PC-9 (cell line): ENCODE results near the gene BARD1. TPM values are rescaled to one million over a fixed set of nuclear protein-coding genes. Genes with fewer than 3 reads are reported as not detected.

Experiments
- BruUV-seq: library from RNA; stranded (reverse); fragments of 400-500 nt; replicated peaks from 2 replicates; lab custom pipeline; 2021; lab: Mats Ljungman, UMichigan
- CTCF ChIA-PET: fragments of 300-600 bp; sonication (Branson Sonifier 250); formaldehyde crosslinking; loops from one replicate; lab custom pipeline; 2022; ENCODE audit warnings: antibody characterized with exemption; lab: Charles Lee
- POLR2A ChIA-PET: fragments of 300-600 bp; sonication (Branson Sonifier 250); formaldehyde crosslinking; loops from one replicate; lab custom pipeline; 2022; ENCODE audit warnings: antibody characterized with exemption; ENCODE audit not compliant: unreplicated experiment; lab: Charles Lee
- DNase-seq, 2 experiments: peaks; one replicate each; pipeline versions ENCODE4 v3.0.0 to v3.0.0-alpha.2; 2015 to 2022; ENCODE audit warnings: mixed read lengths in 1 of 2
- H2AFZ ChIP-seq: fragments of 200-600 bp; sonication (generic); 2 replicates; pipeline ENCODE4 v1.8.1; 2017; ENCODE audit warnings: antibody characterized with exemption
- H3F3A ChIP-seq: fragments of 200-600 bp; sonication (generic); 2 replicates; pipeline ENCODE4 v1.8.1; 2017; ENCODE audit warnings: antibody characterized with exemption, mild to moderate bottlenecking, low read depth; ENCODE audit not compliant: insufficient read depth
- H3K27ac ChIP-seq: fragments of 200-600 bp; sonication (generic); 2 replicates; pipeline ENCODE4 v1.6.1; 2016; ENCODE audit warnings: mixed run types
- H3K27me3 ChIP-seq: fragments of 200-600 bp; sonication (generic); 2 replicates; pipeline ENCODE4 v1.6.1; 2016; ENCODE audit warnings: low read depth, mixed run types; ENCODE audit not compliant: insufficient read depth
- H3K36me3 ChIP-seq: fragments of 200-600 bp; sonication (generic); 2 replicates; pipeline ENCODE4 v1.6.1; 2016; ENCODE audit warnings: low read depth, mixed run types
- H3K4me1 ChIP-seq: fragments of 200-600 bp; sonication (generic); replicated peaks from 2 replicates; pipeline ENCODE4 v1.6.1; 2016; ENCODE audit warnings: mixed run types; ENCODE audit not compliant: insufficient read depth
- H3K4me2 ChIP-seq: fragments of 200-600 bp; sonication (generic); 2 replicates; pipeline ENCODE4 v1.6.1; 2017; ENCODE audit warnings: mixed run types
- H3K4me3 ChIP-seq: fragments of 200-600 bp; sonication (generic); 2 replicates; pipeline ENCODE4 v1.6.1; 2016; ENCODE audit warnings: mixed run types
- H3K79me2 ChIP-seq: fragments of 200-600 bp; sonication (generic); 2 replicates; pipeline ENCODE4 v1.6.1; 2017; ENCODE audit warnings: low read depth, mixed run types
- H3K9me2 ChIP-seq: fragments of 200-600 bp; sonication (generic); 2 replicates; pipeline ENCODE4 v1.8.1; 2017; ENCODE audit warnings: mild to moderate bottlenecking; ENCODE audit not compliant: insufficient read depth
- H3K9me3 ChIP-seq: fragments of 200-600 bp; sonication (generic); 2 replicates; pipeline ENCODE4 v1.8.1; 2016; ENCODE audit warnings: low read depth; ENCODE audit not compliant: insufficient read depth
- H4K20me1 ChIP-seq: fragments of 200-600 bp; sonication (generic); 2 replicates; pipeline ENCODE4 v1.8.1; 2017; ENCODE audit not compliant: insufficient read depth
- CTCF ChIP-seq: fragments of 200-600 bp; sonication (generic); conservative IDR thresholded peaks from 2 replicates; pipeline ENCODE4 v1.6.1; 2017; ENCODE audit warnings: mixed run types, antibody characterized with exemption, mild to moderate bottlenecking, moderate library complexity
- EZH2 ChIP-seq: fragments of 200-600 bp; sonication (generic); IDR thresholded peaks from 2 replicates; pipeline ENCODE4 v1.8.0; 2017; ENCODE audit warnings: antibody characterized with exemption, low read depth
- intact Hi-C: fragments of 100-400 bp; cut with micrococcal nuclease; formaldehyde crosslinking; loops from one replicate; pipeline ENCODE4 v1.10.0; 2022; ENCODE audit not compliant: unreplicated experiment
- total RNA-seq: library from RNA; stranded (reverse); gene quantifications from 2 replicates; pipeline ENCODE4 v1.2.3, GENCODE V29; 2021

BARD1 gene
- total RNA-seq, 1 experiment from 2014 or later, result 29.1 TPM

- Histone ChIP-seq H3K4me3 (no peak overlapping the region), H3K27me3 (no peaks in the 10 kb centered on the region), H3K4me2 (no peak overlapping the region), H2AFZ (no peak overlapping the region), H3K4me1 (no peaks in the 10 kb centered on the region), H3F3A (no peaks in the 10 kb centered on the region), H3K9me3 (no peaks in the 10 kb centered on the region), H3K9me2 (no peaks in the 10 kb centered on the region; the same call in 1 of the 2 replicates), H4K20me1 (no peaks in the 10 kb centered on the region), H3K36me3 (no peaks in the 10 kb centered on the region), H3K27ac (no peak overlapping the region), H3K79me2 (no peaks in the 10 kb centered on the region)
- TF ChIP-seq EZH2 (no peak), CTCF (no peak)
- no peak for DNase-seq
- CTCF ChIA-PET, result no interaction called here
- intact Hi-C loops, result no loop called here
- BruUV-seq, result no TSS peak
- POLR2A ChIA-PET, result no interaction called here
Measured at GRCh38 chr2:214706986-214707385, 102.5 kb downstream of the BARD1 start.

- H3K4me2 ChIP-seq, result no peak overlapping the region
- H3K4me1 ChIP-seq, result no peaks in the 10 kb centered on the region
- H3K9me2 ChIP-seq, result no peaks in the 10 kb centered on the region
- H3K27ac ChIP-seq, result no peak overlapping the region
- H3K36me3 ChIP-seq, result no peaks in the 10 kb centered on the region
- no TSS peak for BruUV-seq
- H4K20me1 ChIP-seq, result no peaks in the 10 kb centered on the region
- no peaks in the 10 kb centered on the region for H3K79me2 ChIP-seq
- no peak for TF ChIP-seq CTCF
- TF ChIP-seq EZH2, result no peak
- ChIA-PET POLR2A (no interaction called here), CTCF (no interaction called here)
- no peak overlapping the region for H2AFZ ChIP-seq
- no peak overlapping the region for H3K4me3 ChIP-seq
- H3K27me3 ChIP-seq, result no peaks in the 10 kb centered on the region
- no peaks in the 10 kb centered on the region for H3F3A ChIP-seq
- intact Hi-C loops, result no loop called here
- no peak for DNase-seq
- no peaks in the 10 kb centered on the region for H3K9me3 ChIP-seq
Measured at GRCh38 chr2:214699236-214699635, 110.2 kb downstream of the BARD1 start.

- Histone ChIP-seq H3K4me2 (no peak overlapping the region), H3K4me1 (no peaks in the 10 kb centered on the region), H3K9me3 (no peaks in the 10 kb centered on the region), H4K20me1 (no peaks in the 10 kb centered on the region), H3K27me3 (no peaks in the 10 kb centered on the region), H3K9me2 (no peaks in the 10 kb centered on the region), H3K79me2 (no peaks in the 10 kb centered on the region), H3K4me3 (no peak overlapping the region), H2AFZ (no peak overlapping the region), H3K36me3 (no peaks in the 10 kb centered on the region), H3F3A (no peaks in the 10 kb centered on the region), H3K27ac (no peak overlapping the region)
- TF ChIP-seq EZH2, result no peak
- no peak for TF ChIP-seq CTCF
- CTCF ChIA-PET, result no interaction called here
- BruUV-seq, result no TSS peak
- no peak for DNase-seq
- POLR2A ChIA-PET, result no interaction called here
- intact Hi-C loops, result no loop called here
Measured at GRCh38 chr2:214696681-214697080, 112.8 kb downstream of the BARD1 start.
